Heart right ventricle (tissue), 16 donors: Measurements from ENCODE around the gene CDC42BPA. TPM values are rescaled to one million over a fixed set of nuclear protein-coding genes. Genes with fewer than 3 reads are reported as not detected.

Experiments
- ATAC-seq, 8 donors: fragments of 200-7000 bp; cut with Tn5 transposase; one replicate each; pipeline ENCODE4 v1.9.1; 2020; ENCODE audit warnings: mild to moderate bottlenecking in 8 of 8, moderate library complexity in 8 of 8, moderate number of reproducible peaks in 1 of 8
- DNase-seq, 2 donors: peaks; one replicate each; pipeline ENCODE4 v3.0.0-alpha.2; 2020
- H3K27ac ChIP-seq, 10 donors: fragments of 200-600 bp; sonication (generic) in 2 of 10; one replicate each; pipeline versions ENCODE4 v1.5.0 to v1.8.0; 2020 to 2022; ENCODE audit warnings: mild to moderate bottlenecking in 3 of 10
- H3K27me3 ChIP-seq, 7 donors: fragments of 200-600 bp; one replicate each; pipeline ENCODE4 v1.8.0; 2021 to 2022; ENCODE audit warnings: mild to moderate bottlenecking in 2 of 7
- H3K36me3 ChIP-seq, 9 donors: fragments of 200-600 bp; sonication (generic) in 1 of 9; one replicate each; pipeline versions ENCODE4 v1.5.0 to v1.8.0; 2020 to 2022; ENCODE audit warnings: mild to moderate bottlenecking in 2 of 9
- H3K4me1 ChIP-seq, 9 donors: fragments of 200-600 bp; sonication (generic) in 1 of 9; one replicate each; pipeline versions ENCODE4 v1.5.0 to v1.8.0; 2020 to 2022; ENCODE audit warnings: mild to moderate bottlenecking in 4 of 9
- H3K4me3 ChIP-seq, 10 donors: fragments of 200-600 bp; sonication (generic) in 2 of 10; one replicate each; pipeline versions ENCODE4 v1.5.0 to v1.8.0; 2020 to 2022; ENCODE audit warnings: mild to moderate bottlenecking in 7 of 10, moderate library complexity in 2 of 10
- H3K9me3 ChIP-seq, 11 donors: fragments of 200-600 bp in 10 of 11; sonication (generic) in 2 of 11; one replicate each; pipeline versions ENCODE4 v1.5.0 to v1.8.0; 2013 to 2022; ENCODE audit warnings: mild to moderate bottlenecking in 2 of 11, control low read depth in 1 of 11, moderate library complexity in 1 of 11
- WGBS, 2 donors: extraction: QIAGEN DNeasy Blood & Tissue Kit; methylation state at CpG; one replicate each; pipeline ENCODE4 v1.1.7; 2013; ENCODE audit warnings: inconsistent platforms in 1 of 2; 5-methylcytosine and 5-hydroxymethylcytosine counted together
- intact Hi-C, 10 donors: fragments of 100-400 bp; cut with DNase I; formaldehyde crosslinking; loops; one replicate each; pipeline versions ENCODE4 v1.11.1 to v1.14.2; 2022
- polyA plus RNA-seq, 2 donors: library from polyadenylated mRNA; stranded (reverse); fragments of 200-250 nt; gene quantifications; one replicate each; pipeline ENCODE4 v1.2.3, GENCODE V29; 2013
- total RNA-seq, 10 donors: library from RNA; stranded (reverse); fragmentation: NEBNext Ultra II Directional in 3 of 10; extraction: Animal tissue kit (Norgen Biotek cat#: 25700) in 3 of 10; gene quantifications; one replicate each; pipeline versions ENCODE4 v1.2.1 to v1.2.4, GENCODE V29; 2021 to 2023
- TF ChIP-seq, protein P1 (sequence below), 9 donors: fragments of 200-600 bp; sonication (generic) in 2 of 9; IDR thresholded peaks; one replicate each; pipeline versions ENCODE4 v1.5.0 to v1.8.0; 2021 to 2022; ENCODE audit warnings: antibody characterized with exemption in 9 of 9, mild to moderate bottlenecking in 5 of 9, moderate library complexity in 1 of 9
- donor health status: Arrhythmogenic right ventricular cardiomyopathy.
- donor health status: ischemic (EF 13 %, LVEDD 7.1; RV severe dilation, severe dysfunction).
- donor health status: healthy with polysubstance abuse.
- donor health status: DM: no; HTN: yes; CAD: no.
- donor health status: DM: no; HTN: no; CAD: no.
- donor health status: ischemic (EF 25% LVEDD 6.9; RV normal size, moderate dysfunction).
- donor health status: ischemic (EF 25% LVEDD 5.7; RV mildly dilated, moderate dysfunction).
- donor health status: healthy.
- donor health status: DM: yes; HTN: yes; CAD: no.
- donor health status: Ischemic cardiomyopathy.
- donor health status: ischemic (EF 35%, LVEDD 5.7; RV mildly dilated, moderate dysfunction).
- donor health status: nonischemic (EF 11% LVEDD 7.7; RV severe dilation, severe dysfunction).
- donor health status: DM: yes; HTN: yes; CAD: no.
- donor health status: PGD.
- donor health status: ischemic (EF 29% LVEDD 5.4; RV normal size, mild dysfunction).
- donor health status: nonischemic (EF 23%, LVEDD 6.1; RV moderate dilation, normal function).

CDC42BPA gene
- total and polyA plus RNA-seq, 12 donors: 8.6 to 39.5 (median 31.5) TPM

DNA sequence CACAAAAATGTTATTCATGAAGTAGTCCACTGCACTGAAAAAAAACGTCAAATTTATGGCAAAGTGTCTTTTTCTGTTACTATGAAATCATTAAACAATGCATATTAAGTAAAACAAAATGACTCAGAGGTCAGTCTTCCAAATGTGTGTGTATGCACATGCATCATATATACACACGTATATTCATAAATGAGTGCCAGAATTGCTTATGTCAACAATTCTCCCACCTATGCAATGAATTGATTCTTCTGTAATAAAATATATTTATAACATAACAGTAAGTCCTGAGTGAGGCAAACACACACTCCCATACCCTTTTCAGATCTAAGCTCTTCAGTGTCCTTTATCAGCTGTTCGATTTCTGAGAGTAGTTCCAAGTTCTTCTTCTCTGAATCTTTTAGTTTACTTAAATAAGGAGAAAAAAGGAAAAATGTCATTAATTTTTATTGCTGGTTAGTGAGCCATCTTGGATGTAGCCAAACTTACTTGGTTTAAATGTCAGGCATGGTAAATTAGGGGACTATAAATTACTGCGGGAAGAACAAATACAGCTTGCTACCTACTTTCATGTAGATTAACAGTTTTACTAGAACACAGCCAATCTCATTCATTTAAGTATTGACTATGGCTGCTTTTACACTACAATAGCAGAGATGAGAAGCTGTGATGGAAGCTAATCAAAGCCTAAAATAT is 246.3 kb downstream of the CDC42BPA start:
- TF ChIP-seq, protein P1, sequence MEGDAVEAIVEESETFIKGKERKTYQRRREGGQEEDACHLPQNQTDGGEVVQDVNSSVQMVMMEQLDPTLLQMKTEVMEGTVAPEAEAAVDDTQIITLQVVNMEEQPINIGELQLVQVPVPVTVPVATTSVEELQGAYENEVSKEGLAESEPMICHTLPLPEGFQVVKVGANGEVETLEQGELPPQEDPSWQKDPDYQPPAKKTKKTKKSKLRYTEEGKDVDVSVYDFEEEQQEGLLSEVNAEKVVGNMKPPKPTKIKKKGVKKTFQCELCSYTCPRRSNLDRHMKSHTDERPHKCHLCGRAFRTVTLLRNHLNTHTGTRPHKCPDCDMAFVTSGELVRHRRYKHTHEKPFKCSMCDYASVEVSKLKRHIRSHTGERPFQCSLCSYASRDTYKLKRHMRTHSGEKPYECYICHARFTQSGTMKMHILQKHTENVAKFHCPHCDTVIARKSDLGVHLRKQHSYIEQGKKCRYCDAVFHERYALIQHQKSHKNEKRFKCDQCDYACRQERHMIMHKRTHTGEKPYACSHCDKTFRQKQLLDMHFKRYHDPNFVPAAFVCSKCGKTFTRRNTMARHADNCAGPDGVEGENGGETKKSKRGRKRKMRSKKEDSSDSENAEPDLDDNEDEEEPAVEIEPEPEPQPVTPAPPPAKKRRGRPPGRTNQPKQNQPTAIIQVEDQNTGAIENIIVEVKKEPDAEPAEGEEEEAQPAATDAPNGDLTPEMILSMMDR (IDR thresholded peaks at IDR 0.05): no peak
- H3K36me3 ChIP-seq: peaks cover 0 to 80% (median 10%) of the 10 kb centered on the region in 9 donors
- no peaks in the 10 kb centered on the region for H3K27me3 ChIP-seq
- peaks cover 0 to 7% (median 0%) of the 10 kb centered on the region in 9 donors for H3K4me1 ChIP-seq
- no peak for ATAC-seq
- 88 to 93% methylated on average over 4 of the region's 4 CpGs for WGBS, 2 donors
- intact Hi-C loops: no loop called here
- no peak overlapping the region for H3K27ac ChIP-seq
- H3K4me3 ChIP-seq: no peak overlapping the region
- DNase-seq: no peak
- H3K9me3 ChIP-seq: no peaks in the 10 kb centered on the region

DNA sequence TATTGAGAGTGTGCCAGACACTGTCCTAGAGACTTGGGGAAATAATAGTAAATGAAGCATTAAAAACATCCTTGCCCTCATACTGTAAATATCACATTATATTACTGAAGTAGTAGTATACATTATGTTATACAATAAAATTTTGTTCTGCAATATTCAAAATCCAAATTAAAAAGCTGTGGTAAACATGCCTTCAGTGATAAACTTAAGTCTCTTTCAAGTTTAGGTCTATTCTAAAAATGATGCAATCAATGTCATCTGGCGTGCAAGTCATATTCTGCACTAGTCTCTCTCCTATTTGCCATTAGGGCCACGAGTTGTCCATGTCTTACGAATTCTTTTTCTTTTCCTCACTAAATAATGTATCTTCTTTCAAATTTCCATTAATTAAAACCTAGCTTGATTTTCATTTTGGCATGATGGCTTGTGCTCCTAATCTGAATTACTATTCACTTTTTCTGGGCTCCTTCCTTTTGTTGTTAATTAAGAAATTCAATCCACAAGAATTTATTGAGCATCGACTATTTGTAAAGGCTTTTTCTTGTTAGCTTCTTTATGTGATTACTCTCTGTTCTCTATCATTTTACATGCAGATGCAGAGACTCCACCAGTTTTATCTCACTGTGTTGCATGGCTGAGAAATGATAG is 247.5 kb downstream of the CDC42BPA start:
- 86 to 90% methylated on average over 4 of the region's 4 CpGs for WGBS, 2 donors
- DNase-seq (no peak), ATAC-seq (no peak)
- TF ChIP-seq, protein P1 (IDR thresholded peaks at IDR 0.05): no peak
- no peak overlapping the region for H3K4me3 ChIP-seq
- no peak overlapping the region for H3K27ac ChIP-seq
- H3K27me3 ChIP-seq: no peaks in the 10 kb centered on the region
- no peaks in the 10 kb centered on the region for H3K9me3 ChIP-seq
- intact Hi-C loops: no loop called here
- H3K4me1 ChIP-seq: peaks cover 0 to 7% (median 0%) of the 10 kb centered on the region in 9 donors
- H3K36me3 ChIP-seq: peaks cover 0 to 93% (median 10%) of the 10 kb centered on the region in 9 donors

DNA sequence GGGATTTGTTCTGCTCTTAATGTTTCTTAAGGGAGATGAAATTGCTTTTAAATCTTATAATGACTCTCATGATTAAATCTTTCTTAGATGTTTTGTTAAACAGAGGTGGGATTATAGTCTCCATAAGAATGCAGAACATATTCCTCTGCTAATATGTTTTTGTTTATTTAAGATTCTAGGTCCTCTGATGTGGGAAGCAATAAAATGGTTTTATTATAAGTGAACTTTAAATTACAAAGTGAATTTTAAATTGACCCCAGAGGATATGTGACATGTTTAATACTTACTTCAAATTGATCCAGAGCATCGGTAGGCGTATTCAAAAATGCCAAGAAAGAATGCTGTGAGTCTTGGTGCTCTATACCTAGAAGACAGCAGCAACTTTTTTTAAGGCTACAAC is 248.8 kb downstream of the CDC42BPA start:
- peaks cover 0 to 7% (median 0%) of the 10 kb centered on the region in 9 donors for H3K4me1 ChIP-seq
- ATAC-seq (no peak), DNase-seq (no peak)
- intact Hi-C loops: no loop called here
- no peak overlapping the region for H3K4me3 ChIP-seq
- TF ChIP-seq, protein P1 (IDR thresholded peaks at IDR 0.05): no peak
- H3K27me3 ChIP-seq: no peaks in the 10 kb centered on the region
- 91 to 95% methylated on average over 2 of the region's 2 CpGs for WGBS, 2 donors
- H3K27ac ChIP-seq: no peak overlapping the region
- no peaks in the 10 kb centered on the region for H3K9me3 ChIP-seq
- H3K36me3 ChIP-seq: peaks cover 0 to 90% (median 10%) of the 10 kb centered on the region in 9 donors

DNA sequence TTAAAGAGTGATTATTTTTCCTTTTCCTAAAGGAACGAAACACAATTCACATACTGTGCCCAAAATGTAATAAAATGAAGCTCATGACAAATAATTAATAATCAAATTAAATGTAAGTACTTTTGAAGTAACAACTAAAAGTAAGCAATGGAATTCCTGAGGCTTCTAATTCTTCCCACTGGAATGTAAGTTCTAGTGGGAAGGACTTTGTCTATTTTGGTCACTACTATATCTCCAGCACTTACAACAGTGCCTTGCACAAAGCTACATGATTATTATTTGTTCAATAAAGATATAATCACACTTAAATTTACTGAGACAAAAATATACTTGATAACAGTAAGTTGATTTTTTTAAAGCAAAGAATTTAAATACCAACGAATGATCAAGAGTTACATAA is 249.4 kb downstream of the CDC42BPA start:
- Histone ChIP-seq H3K27me3 (no peaks in the 10 kb centered on the region), H3K9me3 (no peaks in the 10 kb centered on the region), H3K4me3 (no peak overlapping the region), H3K36me3 (peaks cover 0 to 90% (median 10%) of the 10 kb centered on the region in 9 donors), H3K27ac (no peak overlapping the region), H3K4me1 (peaks cover 0 to 7% (median 0%) of the 10 kb centered on the region in 9 donors)
- TF ChIP-seq, protein P1 (IDR thresholded peaks at IDR 0.05): no peak
- DNase-seq (no peak), ATAC-seq (no peak)
- intact Hi-C loops: no loop called here
- WGBS, 2 donors: 65 to 75% methylated on average over 2 of the region's 2 CpGs
